ENCODE results near the gene ADH1B. TPM values are rescaled to one million over a fixed set of nuclear protein-coding genes. Genes with fewer than 3 reads are reported as not detected.

The ADH1B gene
- polyA plus RNA-seq, 1 donor from 2014 or later, result not detected

GRCh38 chr4:99264927-99265326, 56.3 kb downstream of the ADH1B start:
- Histone ChIP-seq H3K4me3 (ENCODE audit: low read length) (no peak overlapping the region), H3K4me2 (ENCODE audit: low read length) (no peak overlapping the region), H3K27ac (ENCODE audit: low read length) (no peak overlapping the region), H3K9me3 (ENCODE audit: low read length) (no peaks in the 10 kb centered on the region), H3K79me2 (replicated peaks; ENCODE audit: insufficient read depth, low read length) (no peaks in the 10 kb centered on the region), H3K36me3 (ENCODE audit: insufficient read depth, low read length) (no peaks in the 10 kb centered on the region), H3F3A (ENCODE audit: insufficient read depth, low read length, poor library complexity, severe bottlenecking) (no peaks in the 10 kb centered on the region), H4K20me1 (ENCODE audit: insufficient read depth) (no peaks in the 10 kb centered on the region), H3K9ac (ENCODE audit: low read length) (no peak overlapping the region), H2AFZ (ENCODE audit: low read depth, low read length) (no peak overlapping the region), H3K9me2 (ENCODE audit: insufficient read depth, low read length) (no peaks in the 10 kb centered on the region), H3K27me3 (ENCODE audit: insufficient read depth, low read depth, low read length) (no peaks in the 10 kb centered on the region)
- no peak for TF ChIP-seq CTCF (IDR thresholded peaks at IDR 0.05; ENCODE audit: poor library complexity, severe bottlenecking)
- TF ChIP-seq EZH2 (IDR thresholded peaks at IDR 0.05; ENCODE audit: borderline replicate concordance, insufficient read depth, low read length, poor library complexity, severe bottlenecking), result no peak
- TF ChIP-seq SMC3 (conservative IDR thresholded peaks at IDR 0.05; ENCODE audit: poor library complexity), result no peak
- TF ChIP-seq TAF1 (IDR thresholded peaks at IDR 0.05; ENCODE audit: low read depth), result no peak
- no peak for TF ChIP-seq REST (IDR thresholded peaks at IDR 0.05; ENCODE audit: borderline replicate concordance)
- no peak for TF ChIP-seq EP300 (conservative IDR thresholded peaks at IDR 0.05; ENCODE audit: poor library complexity, severe bottlenecking)
- no peak for TF ChIP-seq RAD21 (conservative IDR thresholded peaks at IDR 0.05)

Other genes starting within 250 kb of the ADH1B start
- gene ADH5, start 232.6 kb downstream of the ADH1B start, polyA plus RNA-seq, result 185 and 201 TPM in 2 replicates
- gene ADH4, start 177.1 kb downstream of the ADH1B start, polyA plus RNA-seq, result not detected in 2 replicates
- not detected in 2 replicates for gene ADH6, start 102.2 kb downstream of the ADH1B start, polyA plus RNA-seq
- gene ADH1A, start 30.4 kb downstream of the ADH1B start, polyA plus RNA-seq, result not detected in 2 replicates
- gene ADH1C, start 31.3 kb upstream of the ADH1B start, polyA plus RNA-seq, result not detected in 2 replicates
- gene ADH7, start 113.9 kb upstream of the ADH1B start, polyA plus RNA-seq, result not detected in 2 replicates
- not detected in 2 replicates for gene C4orf17, start 189.6 kb upstream of the ADH1B start, polyA plus RNA-seq
- 5.2 and 10.5 TPM in 2 replicates for gene TRMT10A, start 242.6 kb upstream of the ADH1B start, polyA plus RNA-seq